Non-pigmented ciliary epithelial cell (primary cell): Measurements from ENCODE around the gene ACP3.

ENCODE experiments used
- DNase-seq: peaks from one replicate; pipeline ENCODE4 v3.0.0-alpha.2; 2010; ENCODE audit warnings: low read depth

The ACP3 gene

DNA sequence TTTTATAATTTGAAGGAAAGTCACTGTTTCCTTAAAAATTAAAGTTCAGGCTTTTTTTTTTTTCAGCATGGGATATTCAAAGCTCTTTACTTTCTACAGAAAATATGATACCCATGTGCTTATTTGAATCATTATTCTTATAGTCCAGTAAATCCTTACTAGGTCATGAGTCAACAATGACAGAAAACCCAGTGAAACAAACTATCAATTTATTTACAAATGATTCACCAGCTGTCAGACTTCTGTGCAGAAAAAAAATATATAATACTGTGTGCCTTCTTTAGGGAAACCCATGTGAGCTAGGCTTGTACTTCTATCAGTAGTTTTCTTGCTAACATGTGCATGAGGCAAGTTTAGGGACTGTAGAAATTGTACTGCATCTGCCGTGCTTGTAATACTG, 1.2 kb downstream of the ACP3 start:
- DNase-seq, result no peak

DNA sequence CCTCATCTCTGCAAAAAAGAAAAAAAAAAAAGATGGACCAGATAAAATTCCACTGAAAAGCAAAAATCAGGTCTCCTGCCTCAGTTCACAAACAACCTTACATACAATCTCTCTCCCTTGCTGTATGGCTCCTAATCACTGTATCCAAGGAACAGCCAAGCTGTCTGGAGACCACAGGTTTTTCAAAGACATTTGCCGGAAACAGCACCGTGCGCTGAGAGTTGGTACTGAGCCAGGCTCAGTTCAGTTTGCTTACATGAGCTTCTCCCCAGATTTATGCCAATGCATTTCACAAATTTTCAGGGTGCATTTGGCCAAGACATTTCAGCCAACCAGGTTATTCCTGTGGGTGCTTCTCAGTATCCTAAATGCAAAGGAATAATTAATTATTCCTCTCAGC, 4.1 kb downstream of the ACP3 start:
- DNase-seq, result no peak

DNA sequence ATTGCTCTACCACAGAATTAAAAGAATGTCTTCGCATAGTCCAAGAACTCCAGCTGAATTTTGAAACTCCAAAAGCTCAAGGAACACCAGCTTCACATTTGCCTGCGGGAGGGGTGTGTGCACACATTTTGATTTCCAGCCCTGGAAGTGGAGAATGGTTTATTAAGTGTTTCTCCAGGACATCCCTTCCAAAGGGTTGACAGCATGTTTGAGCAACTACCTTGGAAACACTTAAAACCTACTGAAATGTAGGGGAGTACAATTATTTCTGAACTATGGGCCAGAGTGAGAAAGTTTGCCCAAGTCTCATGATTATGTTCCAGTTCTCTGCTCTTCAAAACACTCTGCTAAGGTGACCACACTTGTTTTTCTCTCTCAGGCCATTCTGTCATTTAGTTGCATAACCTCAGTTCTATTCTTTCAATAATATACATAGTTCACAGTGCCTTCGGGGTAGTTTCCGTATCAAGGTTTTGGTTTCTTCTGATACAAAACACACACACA, 7.9 kb downstream of the ACP3 start:
- DNase-seq, result no peak

DNA sequence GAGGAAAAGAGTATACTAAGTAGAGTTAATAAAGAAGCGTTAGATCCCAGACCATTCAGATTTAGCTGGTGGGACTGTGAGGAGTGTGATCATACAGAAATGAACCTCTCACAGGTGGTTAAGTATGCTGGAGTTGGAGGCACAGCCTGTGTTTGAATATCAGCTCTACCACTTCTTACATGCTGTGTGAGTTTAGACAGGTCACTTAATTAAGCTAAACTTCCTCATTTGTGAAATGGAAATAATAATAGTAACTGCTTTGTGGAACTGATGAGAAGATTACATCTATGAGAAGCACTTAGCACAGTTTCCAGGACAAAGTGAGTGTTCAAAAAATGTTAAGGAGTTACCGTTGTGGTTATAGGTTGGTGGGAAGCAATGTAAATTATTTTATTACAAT, 8.4 kb downstream of the ACP3 start:
- no peak for DNase-seq

DNA sequence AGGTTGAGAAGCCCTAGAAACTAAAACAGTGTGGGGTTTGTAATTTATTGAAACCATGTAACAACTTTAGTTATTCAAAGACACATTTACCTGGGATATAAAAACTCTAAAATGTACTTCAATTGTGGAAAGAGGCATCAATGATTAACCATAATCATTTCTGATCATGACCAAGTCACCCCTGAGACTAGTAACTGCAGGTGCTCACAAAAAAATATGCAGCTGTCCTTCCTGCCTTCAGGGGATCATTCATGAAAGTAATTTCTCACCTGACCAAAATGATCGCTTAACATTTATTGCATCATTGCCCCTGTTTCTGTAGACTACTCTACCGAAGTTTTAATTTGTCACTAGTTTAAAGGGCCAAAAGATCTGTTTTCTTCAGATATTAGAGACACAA, 9.0 kb downstream of the ACP3 start:
- no peak for DNase-seq

DNA sequence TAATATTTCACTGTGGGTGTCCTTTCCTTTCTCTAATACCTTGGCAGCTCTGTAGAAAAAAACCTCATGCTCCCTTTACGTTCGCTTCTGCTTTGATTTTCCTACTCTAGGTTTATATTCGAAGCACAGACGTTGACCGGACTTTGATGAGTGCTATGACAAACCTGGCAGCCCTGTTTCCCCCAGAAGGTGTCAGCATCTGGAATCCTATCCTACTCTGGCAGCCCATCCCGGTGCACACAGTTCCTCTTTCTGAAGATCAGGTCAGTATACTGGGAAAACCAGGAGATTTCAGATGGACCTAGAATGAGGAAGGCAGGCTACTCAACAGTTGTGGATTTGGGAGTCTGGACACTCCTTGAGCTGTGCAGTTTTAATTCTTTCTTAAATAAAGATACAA, 14.9 kb downstream of the ACP3 start:
- DNase-seq, result no peak

DNA sequence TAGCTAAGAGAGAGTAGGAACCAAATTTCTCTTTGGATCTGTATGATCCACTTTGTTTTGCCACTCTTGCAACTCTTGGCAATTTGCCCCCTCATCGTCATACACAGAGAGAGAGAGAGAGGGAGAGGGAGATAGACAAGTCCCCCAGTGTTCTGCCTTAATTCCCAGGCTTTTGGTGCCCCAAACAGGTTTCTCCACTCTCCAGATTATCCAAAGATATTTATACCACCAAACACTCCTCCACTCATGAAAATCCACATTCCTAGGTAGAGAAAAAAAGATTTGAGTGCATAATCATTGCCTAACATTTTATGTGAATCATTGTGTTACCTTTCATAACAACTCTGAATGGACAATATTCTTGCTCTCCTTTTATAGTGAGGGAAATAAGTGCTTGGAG, 15.3 kb downstream of the ACP3 start:
- no peak for DNase-seq

DNA sequence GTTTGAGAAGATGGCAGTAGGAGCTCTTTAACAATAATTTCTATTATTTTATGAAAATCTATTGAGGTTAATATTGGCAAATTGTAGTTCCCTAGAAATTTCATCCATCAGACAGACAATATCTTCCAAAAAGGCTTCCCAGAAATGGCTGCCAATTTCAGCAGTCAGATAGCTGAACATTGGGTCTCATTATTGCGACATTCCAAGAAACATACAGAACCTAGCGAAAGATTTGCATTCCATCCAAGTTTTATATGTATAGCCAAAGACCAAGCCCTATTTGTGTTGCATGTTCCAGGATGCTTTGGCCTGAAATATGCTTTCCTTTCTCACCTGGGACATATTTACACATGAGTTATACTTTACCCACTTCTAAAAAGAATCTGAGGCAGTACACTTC, 24.5 kb downstream of the ACP3 start:
- no peak for DNase-seq

DNA sequence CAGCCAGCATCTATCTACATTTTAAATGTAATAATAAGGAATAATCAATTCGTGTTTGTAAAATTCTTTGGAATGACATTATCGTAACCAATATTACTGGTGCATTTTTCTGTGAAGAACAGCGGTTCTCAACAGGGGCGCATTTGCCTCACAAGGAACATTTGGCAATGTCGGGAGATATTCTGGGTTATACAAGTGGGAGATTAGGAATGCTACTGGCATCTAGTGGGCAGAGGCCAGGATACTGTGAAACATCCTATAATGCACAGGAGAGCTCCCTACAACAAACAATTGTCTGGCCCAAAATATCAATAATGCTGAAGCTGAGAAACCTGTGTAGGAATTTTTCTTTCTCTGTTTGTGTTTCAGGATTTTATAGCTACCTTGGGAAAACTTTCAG, 25.0 kb downstream of the ACP3 start:
- no peak for DNase-seq

DNA sequence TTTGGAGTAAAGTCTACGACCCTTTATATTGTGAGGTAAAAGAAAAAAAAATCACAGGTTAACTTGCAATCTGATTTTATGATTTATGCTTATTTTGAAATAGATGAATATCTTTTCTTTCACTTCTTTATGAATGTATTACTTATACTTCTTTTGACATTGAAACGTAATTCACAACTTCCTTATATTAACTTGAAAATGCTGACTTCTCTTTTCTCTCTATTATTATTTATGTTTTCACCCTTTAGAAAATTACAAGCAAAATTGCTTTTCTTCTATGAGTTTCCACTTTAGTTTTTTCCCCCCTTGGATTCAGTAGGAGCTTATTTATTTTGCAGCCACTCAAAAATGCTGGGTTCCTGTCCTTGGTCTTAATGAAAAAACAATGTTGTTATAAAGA, 25.4 kb downstream of the ACP3 start:
- no peak for DNase-seq

DNA sequence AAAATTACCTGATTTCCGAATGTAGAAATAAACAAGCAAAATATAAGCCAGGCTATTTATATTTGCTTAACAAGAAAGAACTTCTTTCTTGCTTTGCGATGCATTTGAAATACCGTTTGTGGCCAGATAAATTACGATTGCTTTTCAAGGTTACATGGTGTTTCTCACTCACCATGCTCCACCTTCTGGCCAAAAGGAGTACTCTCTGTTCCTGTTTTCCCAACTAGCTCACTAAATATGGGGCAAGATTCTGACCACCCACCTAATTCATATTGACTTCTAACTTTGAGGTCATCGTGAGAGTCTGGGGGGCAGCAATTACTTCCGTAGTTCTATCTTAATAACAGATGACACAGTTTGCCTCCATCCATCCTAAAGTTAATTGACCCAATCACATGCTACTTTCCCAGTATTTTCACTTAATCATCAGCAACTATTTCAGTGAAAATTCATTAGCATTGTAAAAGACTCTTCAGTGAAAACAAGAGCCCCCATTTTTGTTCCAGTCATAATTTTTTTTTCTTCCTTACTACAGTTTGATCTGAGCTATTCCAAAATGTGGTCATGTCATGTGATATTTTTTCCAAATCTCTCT, 25.9 kb downstream of the ACP3 start:
- peak; percentile 26 for DNase-seq

DNA sequence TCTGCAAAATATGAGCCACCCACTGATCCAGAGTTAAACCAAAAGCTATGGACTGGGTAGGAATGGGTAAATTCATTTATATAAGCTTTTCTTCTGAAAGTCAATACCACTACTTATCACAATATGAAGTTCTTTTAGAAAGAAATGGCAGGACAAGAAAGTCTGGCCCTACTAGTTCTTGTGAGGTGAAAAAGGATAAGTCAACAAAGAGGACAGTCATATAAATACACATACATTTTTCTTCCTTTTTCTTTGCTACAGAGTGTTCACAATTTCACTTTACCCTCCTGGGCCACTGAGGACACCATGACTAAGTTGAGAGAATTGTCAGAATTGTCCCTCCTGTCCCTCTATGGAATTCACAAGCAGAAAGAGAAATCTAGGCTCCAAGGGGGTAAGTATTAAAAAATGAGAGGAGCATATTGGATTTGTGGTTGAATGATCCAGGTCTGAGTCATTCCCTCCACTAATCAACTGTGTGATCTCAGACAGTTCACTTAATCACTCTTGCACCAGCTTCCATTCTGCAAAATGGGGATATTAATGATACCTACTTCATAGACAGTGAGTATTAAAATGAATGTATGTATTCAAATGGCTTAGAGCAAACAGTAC, 27.6 kb downstream of the ACP3 start:
- no peak for DNase-seq

DNA sequence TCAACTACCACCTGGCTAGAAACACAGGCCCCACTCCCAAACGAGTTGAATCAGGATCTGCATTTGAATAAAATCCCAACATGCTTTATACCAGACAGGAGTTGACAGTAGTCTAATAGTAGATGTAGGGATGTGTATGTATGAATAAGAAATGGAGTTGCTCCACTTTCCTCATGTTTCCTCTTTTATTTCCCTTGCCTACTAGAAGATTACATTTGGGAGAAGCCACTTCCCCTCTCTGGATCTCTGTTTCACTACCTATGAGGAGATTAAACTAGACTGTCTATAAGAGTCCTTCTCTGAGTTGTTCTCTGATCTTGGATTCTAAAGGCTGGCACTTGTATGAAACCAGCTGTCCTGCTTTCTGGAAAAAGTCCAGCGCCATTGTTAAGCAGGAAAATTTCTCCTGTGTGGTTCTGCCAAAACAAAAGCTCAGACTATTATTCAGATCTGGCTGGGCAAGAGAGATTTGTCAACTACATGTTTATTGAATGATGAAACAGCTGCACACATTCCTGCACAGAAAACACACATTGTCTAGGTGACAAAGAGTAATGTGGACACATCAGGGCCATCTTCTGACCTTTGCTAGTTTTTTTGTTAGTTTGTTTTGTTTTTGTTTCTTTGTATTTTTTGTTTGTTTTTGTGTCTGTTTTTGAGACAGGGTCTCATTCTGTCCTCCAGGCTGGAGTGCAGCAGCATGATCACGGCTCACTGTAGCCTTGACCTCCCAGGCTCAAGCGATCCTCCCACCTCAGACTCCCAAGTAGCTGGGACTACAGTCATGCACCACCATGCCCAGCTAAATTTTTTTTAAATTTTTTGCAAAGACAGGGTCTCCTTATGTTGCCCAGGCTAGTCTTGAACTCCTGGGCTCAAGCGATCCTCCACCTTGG, 29.9 kb downstream of the ACP3 start:
- peak; percentile 11 for DNase-seq

DNA sequence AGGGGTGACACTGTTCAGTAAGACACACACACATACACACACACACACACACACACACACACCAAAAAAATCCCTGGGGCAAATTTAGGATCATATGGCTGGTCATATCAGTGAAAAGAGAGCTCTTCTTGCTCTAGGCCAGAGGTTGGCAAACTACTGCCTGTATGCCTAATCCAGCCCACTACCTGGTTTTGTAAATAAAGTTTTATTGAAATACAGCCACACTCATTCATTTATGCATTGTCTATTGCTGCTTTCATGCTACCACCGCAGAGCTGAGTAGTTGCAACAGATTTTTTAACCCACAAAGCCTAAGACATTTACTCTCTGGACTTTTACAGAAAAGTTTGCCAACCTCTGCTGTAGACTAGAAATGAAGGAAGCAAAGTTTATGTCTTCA, 30.6 kb downstream of the ACP3 start:
- DNase-seq, result no peak

DNA sequence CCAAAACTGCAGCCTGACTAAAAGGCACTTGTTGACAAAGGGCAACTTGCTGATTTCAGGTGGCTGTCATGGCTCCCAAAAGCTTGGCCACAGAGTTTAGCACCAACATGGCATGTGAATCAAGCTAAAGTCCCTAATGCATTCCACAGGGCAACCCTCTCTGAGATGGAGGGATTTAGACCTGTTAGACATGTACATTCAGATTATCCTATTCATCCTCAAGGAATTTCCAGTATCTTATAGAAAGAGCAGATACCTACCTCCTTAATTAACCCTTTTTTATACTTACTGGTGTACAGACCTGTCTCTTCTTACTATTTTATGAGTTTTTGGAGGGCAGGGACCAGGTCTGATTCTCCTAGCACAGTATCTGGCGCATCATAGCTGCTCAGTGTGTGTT, 31.3 kb downstream of the ACP3 start:
- DNase-seq, result no peak

DNA sequence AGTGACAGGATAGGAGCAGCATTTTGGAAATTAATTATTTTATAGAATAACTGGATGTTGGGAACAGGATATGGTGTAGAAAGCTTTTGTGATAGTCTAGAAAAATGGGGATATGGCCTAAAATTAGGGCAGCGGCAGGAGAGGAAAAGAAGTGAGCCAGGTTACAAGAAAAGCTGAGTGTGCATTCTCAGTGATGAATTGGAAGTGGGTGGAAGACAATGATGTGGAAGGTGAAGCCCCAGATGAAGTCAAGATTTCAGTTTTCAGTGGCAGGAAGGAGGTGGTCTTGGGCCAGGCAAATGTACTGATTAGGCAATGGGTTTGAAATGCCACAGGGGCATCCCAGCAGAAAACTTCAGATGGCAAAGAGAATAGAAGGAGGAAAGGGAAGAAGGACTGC, 33.6 kb downstream of the ACP3 start:
- DNase-seq, result no peak

DNA sequence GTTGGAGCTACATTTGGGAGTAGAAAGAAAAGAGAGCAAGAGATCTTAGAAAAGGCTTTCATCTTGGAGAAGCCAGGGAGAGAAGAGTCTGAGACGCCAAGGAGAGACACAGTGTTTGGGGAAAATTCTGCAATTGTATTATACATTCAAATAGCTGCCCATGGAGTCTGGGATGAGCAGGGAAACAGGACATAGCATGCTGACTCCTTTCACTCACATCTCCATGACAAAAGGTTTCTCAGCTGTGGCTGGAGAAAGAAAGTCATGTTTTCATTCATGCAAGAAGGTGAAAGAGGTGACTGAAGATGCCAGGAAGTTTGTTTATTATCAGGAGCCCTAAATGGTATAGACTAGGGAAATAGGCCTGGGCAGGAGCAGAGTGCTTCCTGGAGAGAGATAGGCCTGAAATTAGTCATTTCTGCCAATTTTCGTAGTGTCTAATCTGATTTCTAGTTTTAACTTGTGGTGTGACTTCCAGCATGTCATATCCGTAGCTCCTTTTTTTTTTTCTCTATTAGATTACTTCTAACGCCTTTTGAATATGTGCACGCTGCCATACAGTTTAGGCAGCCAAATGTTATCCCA, 34.1 kb downstream of the ACP3 start:
- no peak for DNase-seq

DNA sequence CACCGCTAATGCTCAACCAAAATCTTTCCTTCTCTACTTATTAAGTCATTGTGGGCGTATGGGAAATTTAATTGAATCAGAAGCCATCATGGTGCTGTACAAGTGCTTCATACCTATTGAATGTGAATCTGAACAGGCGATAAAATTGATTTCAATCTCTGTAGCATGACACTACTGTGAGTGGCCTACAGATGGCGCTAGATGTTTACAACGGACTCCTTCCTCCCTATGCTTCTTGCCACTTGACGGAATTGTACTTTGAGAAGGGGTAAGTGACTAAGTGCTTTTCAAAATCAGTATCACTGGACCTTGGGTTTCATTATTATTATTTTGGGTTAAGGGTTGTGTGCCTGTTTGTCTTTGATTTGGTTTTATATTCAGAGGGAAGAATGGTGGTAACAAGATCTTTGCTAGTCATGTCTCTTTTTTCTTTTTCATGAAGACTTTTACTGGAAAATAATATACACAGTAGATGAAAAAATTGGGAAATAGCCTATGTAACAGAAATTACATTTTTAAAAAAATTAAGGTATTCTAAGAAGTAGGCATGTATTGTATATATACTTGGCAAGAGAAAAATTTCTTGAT, 35.4 kb downstream of the ACP3 start:
- peak; percentile 20 for DNase-seq

DNA sequence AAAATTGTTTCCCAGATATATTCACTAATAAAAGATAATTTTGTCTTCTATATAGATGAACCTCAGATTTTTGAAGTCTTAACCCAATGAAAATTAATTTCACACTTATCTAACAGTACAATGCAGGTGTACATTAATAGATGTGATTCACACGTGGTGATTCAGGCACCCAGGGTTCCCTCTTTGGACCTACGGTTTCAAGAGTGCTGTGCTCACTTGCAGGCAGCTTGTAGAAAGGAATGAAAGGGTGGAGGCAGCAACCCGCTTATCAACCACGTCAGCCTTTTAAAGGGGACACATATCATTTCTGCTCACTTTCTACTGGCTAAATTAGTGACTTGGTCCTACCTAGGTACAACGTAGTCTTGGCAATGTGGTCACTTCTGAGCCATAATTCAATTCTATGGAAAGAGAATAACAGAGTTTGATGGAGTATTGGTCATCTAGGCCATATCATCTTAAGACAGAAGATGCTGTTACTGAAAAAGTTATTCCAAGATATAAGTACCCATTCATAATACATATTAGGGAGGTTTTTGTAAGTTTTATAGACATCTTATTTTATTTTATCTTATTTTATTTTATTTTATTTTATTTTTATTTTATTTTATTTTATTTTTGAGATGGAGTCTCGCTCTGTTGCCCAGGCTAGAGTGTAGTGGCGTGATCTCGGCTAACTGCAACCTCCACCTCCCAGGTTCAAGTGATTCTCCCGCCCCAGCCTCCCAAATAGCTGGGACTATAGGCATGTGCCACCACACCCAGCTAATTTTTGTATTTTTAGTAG, 37.9 kb downstream of the ACP3 start:
- DNase-seq, result no peak

DNA sequence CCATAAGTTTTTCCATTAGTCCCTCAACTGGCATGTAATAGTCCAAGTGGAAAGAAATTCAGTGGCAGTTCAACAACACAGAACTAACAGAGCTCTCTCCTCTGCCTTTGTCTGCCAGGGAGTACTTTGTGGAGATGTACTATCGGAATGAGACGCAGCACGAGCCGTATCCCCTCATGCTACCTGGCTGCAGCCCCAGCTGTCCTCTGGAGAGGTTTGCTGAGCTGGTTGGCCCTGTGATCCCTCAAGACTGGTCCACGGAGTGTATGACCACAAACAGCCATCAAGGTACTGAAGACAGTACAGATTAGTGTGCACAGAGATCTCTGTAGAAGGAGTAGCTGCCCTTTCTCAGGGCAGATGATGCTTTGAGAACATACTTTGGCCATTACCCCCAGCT, 39.4 kb downstream of the ACP3 start:
- no peak for DNase-seq

DNA sequence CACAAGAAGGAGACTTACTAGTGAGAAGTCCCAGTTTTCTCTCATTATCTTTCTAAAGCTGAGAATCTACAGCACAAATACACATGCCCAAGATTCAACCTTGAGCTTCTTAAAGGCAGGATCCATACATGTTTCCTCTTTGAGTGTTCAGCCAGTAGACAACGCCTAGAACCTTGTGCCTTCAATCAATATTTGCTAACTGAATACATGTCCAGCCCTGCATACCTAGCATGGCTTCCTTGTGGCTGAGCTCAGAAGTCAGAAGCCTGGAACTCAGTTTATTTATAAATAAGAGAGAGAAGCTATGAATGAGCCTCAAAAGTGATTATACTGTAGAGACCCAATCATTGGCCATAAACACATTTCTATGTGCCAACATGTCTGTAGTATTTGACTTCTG, 43.5 kb downstream of the ACP3 start:
- no peak for DNase-seq

DNA sequence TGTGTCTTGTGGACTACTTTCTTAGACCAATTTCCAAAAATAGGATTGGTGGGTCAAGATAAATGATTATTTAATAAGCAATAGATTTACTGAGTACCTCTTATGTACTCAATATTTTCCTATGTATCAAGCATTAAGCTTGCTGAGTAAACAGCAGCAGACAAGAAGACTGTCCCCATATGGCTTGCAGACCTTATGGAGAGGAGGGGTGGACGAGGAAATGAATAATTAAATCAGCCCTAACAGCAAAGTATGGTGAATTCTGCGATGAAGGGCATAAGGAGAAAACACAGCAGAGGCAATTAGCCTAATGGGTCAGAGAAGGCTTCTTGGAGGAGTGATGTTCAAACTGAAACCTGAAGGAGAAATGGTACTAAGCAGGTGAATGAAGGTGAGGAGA, 45.1 kb downstream of the ACP3 start:
- DNase-seq, result no peak
